ENCODE measurements around the gene PRKCE.
A peak's percentile ranks its signal among the peaks of the same experiment; 100 is the strongest.

PRKCE gene

DNA sequence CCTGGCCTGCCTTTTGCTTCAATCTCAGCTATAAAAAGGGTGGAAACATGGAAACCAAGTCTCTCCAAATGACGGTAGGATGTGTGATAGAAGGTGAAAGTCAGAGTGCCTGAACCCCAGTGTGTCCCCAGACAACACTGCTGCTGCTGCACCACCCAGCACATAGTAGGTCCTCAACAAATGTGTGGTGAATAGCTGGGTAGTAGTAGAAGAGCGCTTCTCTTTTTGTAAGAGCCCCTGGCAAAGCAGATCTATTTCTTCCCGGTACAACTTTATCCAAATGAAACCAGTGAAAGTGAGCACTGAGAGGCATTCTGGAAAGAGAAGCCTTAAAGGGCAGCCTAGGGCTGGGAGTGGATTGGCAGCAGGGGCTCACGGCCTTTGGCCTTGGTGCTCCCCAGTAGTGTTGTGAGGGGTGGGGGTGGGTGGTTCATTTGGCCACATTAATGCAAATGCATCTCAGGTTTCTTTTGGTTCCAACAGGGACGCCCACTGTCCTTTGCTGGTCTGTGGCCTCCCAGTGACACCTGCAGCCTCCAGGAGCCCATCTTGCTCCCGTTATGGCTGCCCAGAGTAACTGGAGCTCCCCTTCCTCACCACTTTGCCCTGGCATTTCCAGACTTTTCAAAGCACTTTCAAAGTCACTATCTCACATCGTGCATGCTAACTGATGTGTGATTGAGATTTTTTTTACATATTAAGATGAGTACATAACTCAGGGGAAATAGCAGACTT lies 341.4 kb downstream of the PRKCE start:
- no peaks in the 10 kb centered on the region for H3K9me3 ChIP-seq (ENCODE audit: control insufficient read depth in 2 of 2, low read length in 2 of 2)
- H3K4me1 ChIP-seq (ENCODE audit: control insufficient read depth, insufficient read depth, low read length), result peaks cover 27% of the 10 kb centered on the region
- H3K9ac ChIP-seq (ENCODE audit: low read length in 2 of 2), result no peak overlapping the region
- peak overlapping the region; percentile 53 for H3K27ac ChIP-seq (ENCODE audit: low read length)
- no peaks in the 10 kb centered on the region for H3K27me3 ChIP-seq (ENCODE audit: control insufficient read depth in 1 of 2, insufficient read depth in 2 of 2, low read length in 2 of 2)
- H3K4me3 ChIP-seq (ENCODE audit: low read length in 2 of 2), result peak overlapping the region in 1 of 2 donors; percentile 8
- peaks cover 0 to 2% of the 10 kb centered on the region in 2 donors for H3K36me3 ChIP-seq (ENCODE audit: control insufficient read depth in 2 of 2, insufficient read depth in 2 of 2, low read length in 2 of 2)

DNA sequence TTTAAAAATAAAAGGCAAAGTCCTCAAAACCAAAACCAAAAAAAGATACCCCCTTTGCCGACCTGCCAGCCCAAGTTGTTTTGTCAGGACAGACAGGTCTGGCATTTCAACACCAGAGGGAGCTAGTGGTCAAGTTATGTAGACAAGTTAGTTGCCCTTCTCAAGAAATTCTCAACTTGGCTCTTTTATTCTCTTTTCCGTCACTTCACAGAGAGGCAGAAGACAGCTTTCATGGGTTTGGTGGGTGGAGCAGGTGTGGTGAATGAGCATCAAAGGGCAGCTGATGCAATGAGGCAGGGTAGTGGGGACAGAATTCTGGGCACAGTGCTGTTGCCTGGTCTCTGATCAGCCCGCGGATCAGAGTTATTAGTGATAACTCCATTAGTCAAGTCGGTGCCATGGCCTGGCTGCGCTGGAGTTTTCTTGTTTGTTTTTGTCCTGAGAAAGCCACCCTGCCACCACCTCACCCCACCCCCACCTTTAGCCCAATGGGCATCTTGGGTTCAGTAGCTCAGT lies 342.1 kb downstream of the PRKCE start:
- H3K9me3 ChIP-seq (ENCODE audit: control insufficient read depth in 2 of 2, low read length in 2 of 2), result no peaks in the 10 kb centered on the region
- peaks cover 0 to 2% of the 10 kb centered on the region in 2 donors for H3K36me3 ChIP-seq (ENCODE audit: control insufficient read depth in 2 of 2, insufficient read depth in 2 of 2, low read length in 2 of 2)
- H3K9ac ChIP-seq (ENCODE audit: low read length in 2 of 2), result no peak overlapping the region
- no peaks in the 10 kb centered on the region for H3K27me3 ChIP-seq (ENCODE audit: control insufficient read depth in 1 of 2, insufficient read depth in 2 of 2, low read length in 2 of 2)
- no peak overlapping the region for H3K4me3 ChIP-seq (ENCODE audit: low read length in 2 of 2)
- H3K4me1 ChIP-seq (ENCODE audit: control insufficient read depth, insufficient read depth, low read length), result peaks cover 26% of the 10 kb centered on the region
- H3K27ac ChIP-seq (ENCODE audit: low read length), result no peak overlapping the region

DNA sequence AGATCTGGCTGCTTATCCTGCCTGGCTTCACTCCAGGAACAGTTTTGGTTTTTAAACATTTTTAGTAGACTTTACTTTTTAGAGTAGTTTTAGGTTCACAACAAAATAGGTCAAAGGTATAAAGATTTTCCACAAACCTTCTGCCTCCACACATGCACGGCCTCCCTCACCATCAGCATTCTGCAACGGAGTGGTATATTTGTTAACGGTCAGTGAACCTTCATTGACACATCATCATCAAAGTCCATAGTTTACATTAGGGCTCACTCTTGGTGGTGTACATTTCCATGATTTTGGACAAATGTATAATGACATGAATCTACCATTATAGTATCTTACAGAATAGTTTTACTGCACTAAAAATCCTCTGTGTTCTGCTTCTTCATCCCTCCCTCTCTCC lies 342.6 kb downstream of the PRKCE start:
- Histone ChIP-seq H3K36me3 (ENCODE audit: control insufficient read depth in 2 of 2, insufficient read depth in 2 of 2, low read length in 2 of 2) (peaks cover 0 to 2% of the 10 kb centered on the region in 2 donors), H3K27ac (ENCODE audit: low read length) (no peak overlapping the region), H3K9me3 (ENCODE audit: control insufficient read depth in 2 of 2, low read length in 2 of 2) (no peaks in the 10 kb centered on the region), H3K27me3 (ENCODE audit: control insufficient read depth in 1 of 2, insufficient read depth in 2 of 2, low read length in 2 of 2) (no peaks in the 10 kb centered on the region), H3K4me1 (ENCODE audit: control insufficient read depth, insufficient read depth, low read length) (peaks cover 21% of the 10 kb centered on the region), H3K4me3 (ENCODE audit: low read length in 2 of 2) (no peak overlapping the region), H3K9ac (ENCODE audit: low read length in 2 of 2) (no peak overlapping the region)

DNA sequence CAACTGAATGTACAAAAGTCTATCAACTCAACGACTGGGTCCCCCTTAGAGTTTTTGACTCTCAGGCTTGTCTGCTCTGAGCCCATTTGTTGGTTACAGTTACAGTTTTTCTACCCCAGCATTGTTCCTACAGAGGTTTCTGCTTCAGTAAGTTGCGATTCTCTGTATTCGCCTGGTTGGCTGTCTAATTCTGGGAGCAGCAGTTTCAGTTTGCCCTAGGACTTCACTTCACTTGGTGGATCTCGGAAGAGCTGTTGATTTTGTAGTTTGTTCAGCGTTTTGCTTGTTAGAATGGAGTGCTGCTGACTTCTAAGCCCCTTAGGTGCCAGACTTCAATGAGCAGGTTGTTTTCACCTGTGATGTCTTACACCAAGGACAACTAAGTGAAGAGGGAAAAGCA lies 349.2 kb downstream of the PRKCE start:
- H3K9me3 ChIP-seq (ENCODE audit: control insufficient read depth in 2 of 2, low read length in 2 of 2), result no peaks in the 10 kb centered on the region
- H3K36me3 ChIP-seq (ENCODE audit: control insufficient read depth in 2 of 2, insufficient read depth in 2 of 2, low read length in 2 of 2), result peaks cover 16 to 17% of the 10 kb centered on the region in 2 donors
- H3K9ac ChIP-seq (ENCODE audit: low read length in 2 of 2), result no peak overlapping the region
- H3K27me3 ChIP-seq (ENCODE audit: control insufficient read depth in 1 of 2, insufficient read depth in 2 of 2, low read length in 2 of 2), result no peaks in the 10 kb centered on the region
- H3K4me3 ChIP-seq (ENCODE audit: low read length in 2 of 2), result no peak overlapping the region
- H3K4me1 ChIP-seq (ENCODE audit: control insufficient read depth, insufficient read depth, low read length), result peaks cover 9% of the 10 kb centered on the region
- no peak overlapping the region for H3K27ac ChIP-seq (ENCODE audit: low read length)

DNA sequence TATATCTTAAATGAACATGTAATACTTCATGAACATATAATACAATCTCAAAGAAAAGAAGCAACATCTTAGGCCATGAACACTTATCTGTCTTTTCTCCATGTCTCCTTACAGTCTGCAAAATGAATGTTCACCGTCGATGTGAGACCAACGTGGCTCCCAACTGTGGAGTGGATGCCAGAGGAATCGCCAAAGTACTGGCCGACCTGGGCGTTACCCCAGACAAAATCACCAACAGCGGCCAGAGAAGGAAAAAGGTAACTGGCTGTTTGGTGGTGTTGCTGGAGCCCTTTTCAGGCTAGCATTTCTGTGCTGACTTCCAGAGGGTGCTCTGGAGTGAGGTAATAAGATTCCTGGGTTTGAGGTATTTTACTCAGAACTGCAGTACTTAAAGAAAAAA lies 349.8 kb downstream of the PRKCE start:
- H3K9ac ChIP-seq (ENCODE audit: low read length in 2 of 2), result no peak overlapping the region
- no peaks in the 10 kb centered on the region for H3K27me3 ChIP-seq (ENCODE audit: control insufficient read depth in 1 of 2, insufficient read depth in 2 of 2, low read length in 2 of 2)
- no peak overlapping the region for H3K4me3 ChIP-seq (ENCODE audit: low read length in 2 of 2)
- no peak overlapping the region for H3K27ac ChIP-seq (ENCODE audit: low read length)
- no peaks in the 10 kb centered on the region for H3K9me3 ChIP-seq (ENCODE audit: control insufficient read depth in 2 of 2, low read length in 2 of 2)
- peaks cover 16 to 20% of the 10 kb centered on the region in 2 donors for H3K36me3 ChIP-seq (ENCODE audit: control insufficient read depth in 2 of 2, insufficient read depth in 2 of 2, low read length in 2 of 2)
- H3K4me1 ChIP-seq (ENCODE audit: control insufficient read depth, insufficient read depth, low read length), result peaks cover 9% of the 10 kb centered on the region

DNA sequence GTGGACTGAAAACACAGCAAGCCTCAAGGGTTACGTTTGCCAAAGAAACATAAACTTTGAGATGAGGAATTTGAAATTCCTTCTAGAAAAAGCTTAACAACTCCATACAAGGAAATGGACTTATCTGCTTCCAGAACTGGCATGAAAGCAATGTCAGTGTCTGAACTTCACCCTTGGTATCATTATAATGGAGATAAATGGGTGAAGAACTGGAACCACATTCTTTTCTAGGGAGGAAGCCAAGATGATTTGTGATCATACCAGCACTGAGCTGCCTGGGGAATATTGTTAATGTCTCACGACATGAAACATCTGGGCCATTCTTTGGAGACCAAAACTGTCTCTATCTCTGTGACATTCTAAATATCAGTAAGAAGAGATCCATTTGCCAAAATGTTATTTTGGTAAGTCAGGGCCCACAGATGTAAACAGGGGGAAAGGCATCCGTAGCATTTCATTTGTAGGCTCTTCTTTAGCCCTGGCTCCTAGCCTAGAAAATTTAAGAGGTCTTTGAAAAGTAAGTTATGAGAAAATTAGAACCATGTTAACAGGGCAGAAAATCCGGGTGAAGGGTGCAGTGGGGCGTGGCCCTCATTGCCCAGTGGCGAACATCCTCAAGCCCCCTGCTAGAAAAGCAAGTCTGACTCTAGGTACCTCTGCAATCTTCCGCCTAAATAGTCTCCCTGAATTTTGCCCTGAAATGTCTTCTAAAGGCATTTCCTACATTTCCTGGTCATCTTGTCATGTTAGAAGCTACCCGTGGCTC lies 350.4 kb downstream of the PRKCE start:
- no peaks in the 10 kb centered on the region for H3K27me3 ChIP-seq (ENCODE audit: control insufficient read depth in 1 of 2, insufficient read depth in 2 of 2, low read length in 2 of 2)
- peaks cover 16 to 24% of the 10 kb centered on the region in 2 donors for H3K36me3 ChIP-seq (ENCODE audit: control insufficient read depth in 2 of 2, insufficient read depth in 2 of 2, low read length in 2 of 2)
- no peak overlapping the region for H3K4me3 ChIP-seq (ENCODE audit: low read length in 2 of 2)
- no peaks in the 10 kb centered on the region for H3K9me3 ChIP-seq (ENCODE audit: control insufficient read depth in 2 of 2, low read length in 2 of 2)
- no peak overlapping the region for H3K9ac ChIP-seq (ENCODE audit: low read length in 2 of 2)
- H3K4me1 ChIP-seq (ENCODE audit: control insufficient read depth, insufficient read depth, low read length), result peaks cover 9% of the 10 kb centered on the region
- H3K27ac ChIP-seq (ENCODE audit: low read length), result no peak overlapping the region

DNA sequence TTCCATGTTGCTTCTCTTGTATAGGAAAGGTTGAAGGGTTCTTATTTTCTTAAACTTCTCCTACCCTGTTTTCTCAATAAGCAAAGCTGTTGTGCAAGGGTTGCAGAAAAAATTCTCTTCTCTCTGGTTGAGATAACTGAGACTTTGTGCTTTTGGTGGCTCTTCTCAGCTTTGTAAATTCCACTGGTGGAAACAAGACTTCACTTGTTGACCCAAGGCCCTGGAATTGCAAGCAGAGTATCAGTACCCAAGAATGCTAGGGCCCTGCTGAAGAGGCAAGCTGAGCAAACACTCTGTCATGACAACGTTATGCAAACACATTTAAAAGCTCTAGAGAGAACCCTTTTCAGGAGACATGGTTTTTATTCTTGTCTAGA lies 351.0 kb downstream of the PRKCE start:
- no peaks in the 10 kb centered on the region for H3K9me3 ChIP-seq (ENCODE audit: control insufficient read depth in 2 of 2, low read length in 2 of 2)
- no peak overlapping the region for H3K27ac ChIP-seq (ENCODE audit: low read length)
- no peaks in the 10 kb centered on the region for H3K27me3 ChIP-seq (ENCODE audit: control insufficient read depth in 1 of 2, insufficient read depth in 2 of 2, low read length in 2 of 2)
- H3K36me3 ChIP-seq (ENCODE audit: control insufficient read depth in 2 of 2, insufficient read depth in 2 of 2, low read length in 2 of 2), result peaks cover 19 to 30% of the 10 kb centered on the region in 2 donors
- no peak overlapping the region for H3K4me3 ChIP-seq (ENCODE audit: low read length in 2 of 2)
- peaks cover 9% of the 10 kb centered on the region for H3K4me1 ChIP-seq (ENCODE audit: control insufficient read depth, insufficient read depth, low read length)
- no peak overlapping the region for H3K9ac ChIP-seq (ENCODE audit: low read length in 2 of 2)

DNA sequence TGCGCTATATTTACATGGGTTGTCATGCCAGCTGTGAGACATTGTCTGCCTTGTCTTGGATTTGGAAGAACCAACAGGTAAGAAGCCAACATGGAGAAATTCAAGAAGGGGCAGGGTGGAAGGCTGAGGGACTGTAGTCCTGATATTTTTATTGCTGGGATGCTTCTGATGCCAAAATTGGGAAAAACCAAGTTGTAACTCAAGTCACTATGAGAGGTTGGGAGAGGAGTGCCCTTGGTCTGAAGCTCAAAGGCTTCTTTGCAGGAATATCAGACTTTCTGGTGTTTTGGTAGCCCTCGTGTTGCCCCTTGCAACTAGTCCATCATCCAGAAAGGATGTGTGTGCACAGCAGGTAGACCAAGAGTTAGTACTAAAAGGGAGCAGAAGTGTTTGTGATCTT lies 351.5 kb downstream of the PRKCE start:
- Histone ChIP-seq H3K9ac (ENCODE audit: low read length in 2 of 2) (no peak overlapping the region), H3K4me1 (ENCODE audit: control insufficient read depth, insufficient read depth, low read length) (peaks cover 9% of the 10 kb centered on the region), H3K9me3 (ENCODE audit: control insufficient read depth in 2 of 2, low read length in 2 of 2) (no peaks in the 10 kb centered on the region), H3K27ac (ENCODE audit: low read length) (no peak overlapping the region), H3K36me3 (ENCODE audit: control insufficient read depth in 2 of 2, insufficient read depth in 2 of 2, low read length in 2 of 2) (peaks cover 21 to 31% of the 10 kb centered on the region in 2 donors), H3K4me3 (ENCODE audit: low read length in 2 of 2) (no peak overlapping the region), H3K27me3 (ENCODE audit: control insufficient read depth in 1 of 2, insufficient read depth in 2 of 2, low read length in 2 of 2) (no peaks in the 10 kb centered on the region)

DNA sequence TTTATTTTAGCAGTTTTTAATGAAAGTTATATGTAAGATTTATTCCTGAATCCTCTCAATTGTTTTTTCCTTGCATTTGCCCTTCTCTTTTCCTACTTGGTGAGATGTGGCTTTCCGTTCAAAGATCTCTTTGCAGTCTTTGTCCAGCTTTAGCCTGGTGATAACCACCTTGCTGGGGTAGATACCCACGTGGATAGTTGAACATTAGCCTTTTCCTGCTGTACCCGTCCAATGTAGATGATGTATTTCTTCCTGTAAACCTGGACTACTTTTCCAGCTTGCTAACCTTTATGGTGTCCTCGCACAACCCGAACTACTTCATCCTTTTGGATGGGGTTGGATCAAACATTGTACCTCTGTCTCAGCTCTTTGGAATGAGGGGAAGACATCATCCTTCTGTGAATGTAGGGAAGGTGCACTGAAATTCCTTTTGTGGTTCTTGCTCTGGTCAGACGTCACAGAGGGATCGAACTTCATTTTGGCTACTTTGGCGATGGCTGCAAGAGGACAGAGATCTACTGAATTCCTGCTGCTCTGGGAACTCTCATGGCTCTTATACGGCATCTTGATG lies 352.5 kb downstream of the PRKCE start:
- no peaks in the 10 kb centered on the region for H3K27me3 ChIP-seq (ENCODE audit: control insufficient read depth in 1 of 2, insufficient read depth in 2 of 2, low read length in 2 of 2)
- no peak overlapping the region for H3K9ac ChIP-seq (ENCODE audit: low read length in 2 of 2)
- peaks cover 27 to 38% of the 10 kb centered on the region in 2 donors for H3K36me3 ChIP-seq (ENCODE audit: control insufficient read depth in 2 of 2, insufficient read depth in 2 of 2, low read length in 2 of 2)
- H3K4me1 ChIP-seq (ENCODE audit: control insufficient read depth, insufficient read depth, low read length), result peaks cover 9% of the 10 kb centered on the region
- H3K4me3 ChIP-seq (ENCODE audit: low read length in 2 of 2), result no peak overlapping the region
- H3K27ac ChIP-seq (ENCODE audit: low read length), result no peak overlapping the region
- no peaks in the 10 kb centered on the region for H3K9me3 ChIP-seq (ENCODE audit: control insufficient read depth in 2 of 2, low read length in 2 of 2)

DNA sequence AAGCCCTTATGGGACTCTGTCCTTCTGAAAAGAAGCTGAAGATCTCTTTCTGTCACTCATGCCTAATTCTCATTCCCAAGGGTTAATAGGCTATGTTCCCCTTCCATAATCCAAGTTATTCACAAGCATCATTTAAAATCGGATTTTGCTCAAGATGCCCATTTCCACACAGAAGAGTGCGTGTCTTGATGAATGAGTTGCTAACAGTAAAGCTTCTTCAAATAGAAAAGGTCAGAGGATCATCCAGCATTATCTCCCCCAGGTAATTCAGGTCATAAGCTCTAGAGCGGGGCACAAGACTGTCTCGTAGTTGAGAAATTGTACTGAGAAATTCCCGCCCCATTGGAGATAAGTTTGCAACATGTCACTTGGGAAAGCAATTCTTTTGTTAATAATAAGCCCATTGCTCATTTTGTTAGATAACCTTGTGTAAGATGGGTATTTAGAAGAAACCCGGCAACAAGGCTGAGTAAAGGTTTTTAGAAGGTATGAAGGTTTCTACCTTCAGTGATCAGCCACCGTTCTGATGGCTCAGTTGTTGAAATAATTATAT lies 355.1 kb downstream of the PRKCE start:
- H3K27me3 ChIP-seq (ENCODE audit: control insufficient read depth in 1 of 2, insufficient read depth in 2 of 2, low read length in 2 of 2), result no peaks in the 10 kb centered on the region
- H3K4me3 ChIP-seq (ENCODE audit: low read length in 2 of 2), result no peak overlapping the region
- no peak overlapping the region for H3K9ac ChIP-seq (ENCODE audit: low read length in 2 of 2)
- peaks cover 5% of the 10 kb centered on the region for H3K4me1 ChIP-seq (ENCODE audit: control insufficient read depth, insufficient read depth, low read length)
- H3K27ac ChIP-seq (ENCODE audit: low read length), result no peak overlapping the region
- H3K9me3 ChIP-seq (ENCODE audit: control insufficient read depth in 2 of 2, low read length in 2 of 2), result no peaks in the 10 kb centered on the region
- peaks cover 24 to 42% of the 10 kb centered on the region in 2 donors for H3K36me3 ChIP-seq (ENCODE audit: control insufficient read depth in 2 of 2, insufficient read depth in 2 of 2, low read length in 2 of 2)
